Esophagus squamous epithelium (tissue), 5 donors: ENCODE measurements around the gene EML1. TPM values are rescaled to one million over a fixed set of nuclear protein-coding genes. Genes with fewer than 3 reads are reported as not detected.

Source experiments
- DNase-seq: peaks from one replicate; lab custom pipeline; 2025; lab: John Stamatoyannopoulos, UW
- H3K27ac ChIP-seq, 4 donors: fragments of 200-600 bp; sonication (generic); one replicate each; pipeline ENCODE4 v1.5.1; 2016 to 2019; ENCODE audit warnings: mild to moderate bottlenecking in 1 of 4
- H3K27me3 ChIP-seq, 4 donors: fragments of 200-600 bp; sonication (generic); 1 replicate in 3 of 4; 2 replicates in 1 of 4; pipeline versions ENCODE4 v1.5.1 to v1.6.0; 2017 to 2021; ENCODE audit warnings: antibody characterized with exemption in 1 of 4
- H3K36me3 ChIP-seq, 3 donors: fragments of 200-600 bp; sonication (generic); one replicate each; pipeline ENCODE4 v1.5.1; 2016 to 2019
- H3K4me1 ChIP-seq, 3 donors: fragments of 200-600 bp; sonication (generic); one replicate each; pipeline ENCODE4 v1.5.1; 2017 to 2019
- H3K4me3 ChIP-seq, 4 donors: fragments of 200-600 bp; sonication (generic); 1 replicate in 3 of 4; 2 replicates in 1 of 4; pipeline ENCODE4 v1.5.1; 2016 to 2019; ENCODE audit warnings: mild to moderate bottlenecking in 2 of 4, moderate library complexity in 1 of 4
- H3K9me3 ChIP-seq, 3 donors: fragments of 200-600 bp; sonication (generic); one replicate each; pipeline ENCODE4 v1.5.1; 2016 to 2019
- POLR2A ChIP-seq, 4 donors: fragments of 450-650 bp; IDR thresholded peaks; one replicate each; pipeline ENCODE4 v1.6.1; 2017; ENCODE audit warnings: antibody characterized with exemption in 4 of 4, mild to moderate bottlenecking in 4 of 4, moderate library complexity in 3 of 4
- WGBS, 2 donors: methylation state at CpG; one replicate each; pipeline ENCODE4 v1.1.5; 2018; 5-methylcytosine and 5-hydroxymethylcytosine counted together
- intact Hi-C: fragments of 100-400 bp; cut with DNase I; formaldehyde crosslinking; loops from one replicate; pipeline ENCODE4 v1.15.0; 2022
- total RNA-seq, 4 donors: library from RNA; depleted of rRNA; stranded (reverse); fragments of >200 nt; gene quantifications; one replicate each; pipeline ENCODE4 v1.1.0, GENCODE V29; 2016
- TF ChIP-seq, protein P1 (sequence below), 6 experiments: fragments of 450-650 bp in 4 of 6; fragments of 200-600 bp in 2 of 6; sonication (generic) in 2 of 6; IDR thresholded peaks; one replicate each; pipeline ENCODE4 v1.5.1; 2016 to 2019; ENCODE audit warnings: antibody characterized with exemption in 6 of 6, mild to moderate bottlenecking in 4 of 6, moderate library complexity in 4 of 6
- donor health status: DM: yes; HTN: yes; CAD: no.

EML1 gene
- total RNA-seq, 4 donors from 2014 or later, result 3.0 to 22.9 (median 9.4) TPM

- Histone ChIP-seq H3K27ac (no peak overlapping the region), H3K27me3 (no peaks in the 10 kb centered on the region), H3K4me3 (no peak overlapping the region), H3K36me3 (no peaks in the 10 kb centered on the region), H3K9me3 (no peaks in the 10 kb centered on the region), H3K4me1 (peaks cover 0 to 9% (median 0%) of the 10 kb centered on the region in 3 donors)
- DNase-seq, result no peak
- intact Hi-C loops, result no loop called here
- WGBS, 2 donors, result 47 to 59% methylated on average over 7 to 8 of the region's 8 CpGs
- TF ChIP-seq, protein P1, sequence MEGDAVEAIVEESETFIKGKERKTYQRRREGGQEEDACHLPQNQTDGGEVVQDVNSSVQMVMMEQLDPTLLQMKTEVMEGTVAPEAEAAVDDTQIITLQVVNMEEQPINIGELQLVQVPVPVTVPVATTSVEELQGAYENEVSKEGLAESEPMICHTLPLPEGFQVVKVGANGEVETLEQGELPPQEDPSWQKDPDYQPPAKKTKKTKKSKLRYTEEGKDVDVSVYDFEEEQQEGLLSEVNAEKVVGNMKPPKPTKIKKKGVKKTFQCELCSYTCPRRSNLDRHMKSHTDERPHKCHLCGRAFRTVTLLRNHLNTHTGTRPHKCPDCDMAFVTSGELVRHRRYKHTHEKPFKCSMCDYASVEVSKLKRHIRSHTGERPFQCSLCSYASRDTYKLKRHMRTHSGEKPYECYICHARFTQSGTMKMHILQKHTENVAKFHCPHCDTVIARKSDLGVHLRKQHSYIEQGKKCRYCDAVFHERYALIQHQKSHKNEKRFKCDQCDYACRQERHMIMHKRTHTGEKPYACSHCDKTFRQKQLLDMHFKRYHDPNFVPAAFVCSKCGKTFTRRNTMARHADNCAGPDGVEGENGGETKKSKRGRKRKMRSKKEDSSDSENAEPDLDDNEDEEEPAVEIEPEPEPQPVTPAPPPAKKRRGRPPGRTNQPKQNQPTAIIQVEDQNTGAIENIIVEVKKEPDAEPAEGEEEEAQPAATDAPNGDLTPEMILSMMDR (IDR thresholded peaks at IDR 0.05), result no peak
- TF ChIP-seq POLR2A (IDR thresholded peaks at IDR 0.05), result no peak
Measured at GRCh38 chr14:99821519-99822508, 28.6 kb downstream of the EML1 start.

DNA sequence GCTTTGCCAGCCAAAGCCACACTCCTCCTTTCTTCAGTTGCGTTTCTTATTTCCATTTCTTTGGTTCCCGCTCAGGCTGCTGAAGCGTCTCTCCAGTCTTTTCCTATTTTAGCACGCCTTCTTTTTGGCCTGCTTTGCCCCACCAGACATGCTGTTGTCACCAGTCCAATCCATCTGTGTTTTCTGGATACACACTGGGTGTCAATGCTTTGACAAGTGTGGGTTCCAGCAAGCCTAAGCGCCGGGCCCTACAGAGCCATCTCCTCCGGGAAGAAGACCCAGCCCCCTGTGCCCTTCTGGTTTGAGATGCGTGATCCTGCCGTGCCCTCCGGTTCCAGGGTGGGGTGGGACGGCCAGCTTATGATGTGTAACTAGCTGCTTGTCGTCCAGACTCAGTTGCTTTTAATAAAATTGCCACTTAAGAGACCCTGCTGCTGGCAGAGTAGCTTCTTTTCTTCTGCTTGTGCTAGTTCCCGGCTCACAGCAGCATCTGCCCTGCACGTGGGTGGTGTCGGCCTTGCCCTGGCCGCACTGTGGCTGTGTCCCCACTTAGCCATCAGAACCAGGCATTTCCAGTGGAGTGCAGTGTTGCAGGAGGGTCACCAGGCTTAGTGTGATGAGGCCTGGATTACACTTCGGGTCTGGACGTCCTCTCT is 29.7 kb downstream of the EML1 start:
- H3K36me3 ChIP-seq, result no peaks in the 10 kb centered on the region
- no peak overlapping the region for H3K4me3 ChIP-seq
- WGBS, 2 donors, result 73 to 80% methylated on average over 13 of the region's 18 CpGs
- H3K27me3 ChIP-seq, result no peaks in the 10 kb centered on the region
- H3K9me3 ChIP-seq, result no peaks in the 10 kb centered on the region
- no peak for DNase-seq
- TF ChIP-seq POLR2A (IDR thresholded peaks at IDR 0.05), result no peak
- TF ChIP-seq, protein P1 (IDR thresholded peaks at IDR 0.05), result no peak
- H3K4me1 ChIP-seq, result peaks cover 0 to 9% (median 0%) of the 10 kb centered on the region in 3 donors
- H3K27ac ChIP-seq, result no peak overlapping the region
- intact Hi-C loops, result no loop called here

DNA sequence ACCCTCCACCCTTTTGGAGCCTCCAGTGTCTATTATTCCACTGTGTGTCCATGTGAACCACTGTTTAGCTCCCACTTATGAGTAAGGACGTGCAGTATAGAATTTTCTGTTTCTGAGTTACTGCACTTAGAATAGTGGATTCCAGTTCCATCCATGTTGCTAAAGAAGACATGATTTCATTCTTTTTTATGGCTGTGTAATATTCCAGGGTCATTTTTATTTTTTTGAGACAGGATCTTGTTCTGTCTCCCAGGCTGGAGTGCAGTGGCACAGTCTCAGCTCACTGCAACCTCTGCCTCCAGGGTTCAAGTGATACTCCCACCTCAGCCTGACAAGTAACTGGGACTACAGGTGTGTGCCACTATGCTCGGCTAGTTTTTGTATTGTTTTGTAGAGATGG is 31.6 kb downstream of the EML1 start:
- WGBS, 2 donors, result 85 to 91% methylated on average over 2 of the region's 2 CpGs
- DNase-seq, result no peak
- Histone ChIP-seq H3K4me1 (peaks cover 0 to 9% (median 0%) of the 10 kb centered on the region in 3 donors), H3K36me3 (no peaks in the 10 kb centered on the region), H3K9me3 (no peaks in the 10 kb centered on the region), H3K4me3 (no peak overlapping the region), H3K27me3 (no peaks in the 10 kb centered on the region), H3K27ac (no peak overlapping the region)
- TF ChIP-seq, protein P1 (IDR thresholded peaks at IDR 0.05), result no peak
- no peak for TF ChIP-seq POLR2A (IDR thresholded peaks at IDR 0.05)
- intact Hi-C loops, result no loop called here

DNA sequence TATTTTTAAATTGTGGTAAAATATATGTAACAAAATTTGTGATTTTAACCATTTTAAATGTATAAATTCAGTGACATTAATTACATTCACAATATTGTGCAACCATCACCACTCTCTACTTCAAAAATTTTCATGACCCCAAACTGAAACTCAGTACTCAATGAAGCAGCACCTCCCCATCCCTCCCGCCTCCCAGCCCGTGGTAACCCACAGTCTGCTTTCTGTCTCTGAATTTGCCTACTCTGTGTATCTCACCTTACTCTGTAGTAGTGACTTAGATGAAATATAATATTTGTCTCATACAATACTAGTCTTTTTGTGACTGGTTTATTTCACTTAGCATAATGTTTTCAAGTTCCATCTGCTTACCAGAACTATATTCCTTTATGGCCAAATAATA is 36.2 kb downstream of the EML1 start:
- no peak overlapping the region for H3K27ac ChIP-seq
- DNase-seq, result no peak
- no peaks in the 10 kb centered on the region for H3K4me1 ChIP-seq
- H3K36me3 ChIP-seq, result no peaks in the 10 kb centered on the region
- H3K4me3 ChIP-seq, result no peak overlapping the region
- TF ChIP-seq, protein P1 (IDR thresholded peaks at IDR 0.05), result no peak
- TF ChIP-seq POLR2A (IDR thresholded peaks at IDR 0.05), result no peak
- no peaks in the 10 kb centered on the region for H3K9me3 ChIP-seq
- intact Hi-C loops, result no loop called here
- 82 to 85% methylated on average over 1 to 2 of the region's 2 CpGs for WGBS, 2 donors
- H3K27me3 ChIP-seq, result no peaks in the 10 kb centered on the region

- Histone ChIP-seq H3K27me3 (no peaks in the 10 kb centered on the region), H3K36me3 (no peaks in the 10 kb centered on the region), H3K4me1 (no peaks in the 10 kb centered on the region), H3K9me3 (no peaks in the 10 kb centered on the region), H3K27ac (no peak overlapping the region), H3K4me3 (no peak overlapping the region)
- DNase-seq, result no peak
- no peak for TF ChIP-seq POLR2A (IDR thresholded peaks at IDR 0.05)
- TF ChIP-seq, protein P1 (IDR thresholded peaks at IDR 0.05), result no peak
- 67 to 83% methylated on average over 5 of the region's 5 CpGs for WGBS, 2 donors
- intact Hi-C loops, result no loop called here
Measured at GRCh38 chr14:99831303-99831702, 38.1 kb downstream of the EML1 start.
